GM18502 (cell line): ENCODE results near the gene TBC1D17.

Experiments
- ATAC-seq: cut with Tn5 transposase; IDR thresholded peaks from one replicate; pipeline ENCODE4 v1.9.1; 2021; ENCODE audit warnings: mild to moderate bottlenecking; ENCODE audit not compliant: unreplicated experiment, poor library complexity

The TBC1D17 gene

DNA sequence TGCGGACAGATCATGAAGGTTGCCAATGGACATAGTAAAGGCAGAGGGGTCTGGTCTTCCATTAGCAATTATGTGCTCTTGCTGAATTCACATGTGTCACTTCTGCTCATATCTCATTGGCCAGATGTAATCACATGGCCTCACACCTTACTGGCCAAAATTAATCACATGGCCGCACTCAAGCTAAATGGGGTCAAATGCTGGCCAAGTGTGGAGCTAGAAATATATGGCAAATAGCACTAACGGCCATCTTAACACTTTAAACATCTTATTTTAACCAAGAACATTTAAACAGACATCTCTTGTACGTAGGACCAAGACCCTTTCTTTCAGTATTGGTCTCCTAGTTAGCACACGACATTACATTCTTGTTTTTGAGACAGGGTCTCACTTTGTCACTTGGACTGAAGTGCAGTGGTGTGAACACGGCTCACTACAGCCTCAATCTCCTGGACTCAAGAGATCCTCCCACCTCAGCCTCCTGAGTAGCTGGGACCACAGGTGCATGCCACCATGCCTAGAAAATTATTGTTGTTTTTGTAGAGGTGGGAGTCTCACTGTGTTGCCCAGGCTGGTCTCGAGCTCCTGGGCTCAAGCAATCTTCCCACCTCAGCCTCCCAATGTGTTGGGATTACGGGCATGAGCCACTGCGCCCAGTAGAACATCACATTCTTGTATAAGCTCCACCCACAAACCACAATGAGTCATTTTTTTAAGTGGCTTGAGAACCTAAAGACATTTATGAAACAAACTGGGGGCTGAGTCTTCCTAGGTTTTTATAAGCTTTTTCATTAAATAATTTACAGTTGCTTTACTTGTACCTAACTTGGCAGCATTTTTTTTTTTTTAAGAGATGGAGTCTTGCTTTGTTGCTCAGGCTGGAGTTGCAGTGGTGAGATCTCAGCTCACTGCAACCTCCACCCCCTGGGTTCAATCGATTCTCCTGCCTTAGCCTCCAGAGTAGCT is 29.5 kb upstream of the TBC1D17 start:
- ATAC-seq = no peak

DNA sequence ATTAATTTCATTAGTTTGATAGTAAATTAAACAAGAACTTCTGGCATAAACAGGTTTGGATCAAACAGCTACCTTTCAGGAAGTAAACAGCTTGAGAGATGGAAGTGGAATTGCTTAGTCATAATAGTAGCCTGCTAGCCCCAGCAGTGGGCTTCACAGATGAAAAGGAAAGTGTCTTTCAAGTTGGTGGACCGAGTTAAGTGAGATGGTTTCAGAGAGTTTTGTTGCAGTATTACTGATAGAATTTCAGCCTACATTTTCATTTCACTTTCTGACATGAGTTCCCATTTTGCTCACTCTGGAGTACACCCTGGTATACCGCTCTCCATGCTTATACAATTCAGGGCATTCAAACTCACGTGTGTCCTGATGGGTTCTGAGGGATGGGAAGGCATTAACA is 28.6 kb upstream of the TBC1D17 start:
- ATAC-seq = no peak

DNA sequence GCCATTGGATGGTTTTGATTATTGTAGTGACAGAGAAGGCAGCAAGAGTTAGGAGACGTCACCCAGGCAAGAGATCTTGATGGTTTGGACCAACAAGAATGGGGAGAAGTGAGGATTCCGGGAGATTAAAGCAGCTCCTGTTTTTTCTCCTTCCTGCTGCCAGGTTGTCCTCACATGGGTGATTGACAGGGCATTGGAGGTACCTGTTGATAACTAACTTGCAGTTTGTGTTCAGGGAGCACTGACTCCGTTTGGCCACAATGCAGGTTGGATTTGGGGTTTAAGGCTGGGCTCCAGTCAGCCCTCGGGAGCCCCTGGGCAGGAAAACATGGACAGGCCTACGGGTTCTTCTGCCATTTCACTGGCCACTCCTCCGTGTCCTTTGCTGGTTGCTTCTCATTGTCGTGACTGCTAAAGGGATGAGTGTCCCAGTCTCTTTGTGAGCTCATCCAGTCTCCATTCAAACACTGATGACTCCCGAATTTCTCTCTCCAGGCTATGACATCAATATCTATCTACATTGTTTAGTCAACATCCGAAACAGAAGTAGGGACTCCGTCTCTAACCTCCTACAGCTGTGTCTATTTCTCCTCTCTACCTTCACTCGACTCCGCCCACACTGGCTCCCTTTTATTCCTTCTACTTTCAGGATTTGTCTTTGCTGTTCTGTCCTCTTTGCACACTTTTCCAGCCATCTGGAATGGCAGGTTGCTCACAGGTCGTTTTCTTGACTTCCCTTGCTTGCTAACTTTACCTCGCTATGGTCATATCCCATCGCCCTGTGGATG is 27.9 kb upstream of the TBC1D17 start:
- no peak for ATAC-seq

DNA sequence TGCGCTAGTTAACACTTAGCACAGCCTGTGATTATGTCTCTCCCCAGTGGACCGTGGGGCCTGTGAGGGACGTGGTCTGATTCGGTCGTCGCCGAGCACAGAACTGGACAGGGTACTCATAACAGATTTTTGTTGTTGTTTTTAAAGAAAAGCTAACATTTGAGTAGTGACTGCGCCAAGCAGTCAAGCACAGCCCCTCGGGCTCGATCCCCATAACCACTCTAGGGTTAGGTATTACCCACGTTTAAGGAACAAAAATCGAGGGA is 27.3 kb upstream of the TBC1D17 start:
- ATAC-seq = no peak

DNA sequence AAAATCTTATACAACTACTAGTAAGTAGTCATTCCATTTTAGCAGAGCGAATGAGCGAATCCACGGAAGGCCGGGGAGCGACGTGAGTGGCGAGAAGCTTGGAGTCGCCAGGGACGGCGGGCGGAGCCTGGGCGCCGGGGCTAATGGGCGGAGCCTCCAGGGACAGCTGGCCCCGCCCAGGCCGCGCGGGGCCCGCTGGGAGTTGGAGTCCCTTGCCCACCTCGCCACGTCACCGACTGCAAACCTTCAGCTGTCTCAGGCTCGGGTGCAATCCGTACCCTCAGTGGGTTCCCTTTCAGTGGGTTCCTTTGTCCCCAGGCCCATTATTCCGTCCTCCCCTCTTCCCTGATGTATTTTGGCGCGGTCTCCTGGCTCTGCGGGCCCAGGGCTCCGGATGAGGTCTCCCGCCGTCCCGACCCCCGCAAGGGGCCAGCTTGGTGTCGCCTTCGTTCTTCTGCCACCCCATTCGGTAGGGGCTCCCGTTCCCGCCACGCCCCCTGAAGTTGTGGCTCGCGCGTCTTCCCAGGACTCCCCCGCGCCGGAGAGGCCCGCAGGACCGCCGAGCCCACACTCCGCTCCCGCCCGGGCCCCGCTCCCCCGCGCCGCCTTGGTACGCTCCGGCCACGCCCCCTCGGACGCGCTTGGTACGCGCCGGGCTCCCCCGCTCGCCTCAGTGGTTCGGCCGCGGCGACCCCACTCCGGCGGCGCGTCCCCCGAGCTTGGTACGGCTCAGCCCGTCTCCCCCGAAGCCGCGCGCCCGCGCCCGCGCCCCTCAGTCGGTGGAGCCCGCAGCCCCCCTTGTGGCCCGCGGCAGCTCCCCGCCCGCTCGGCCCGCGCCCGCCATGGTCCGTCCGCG is 26.8 kb upstream of the TBC1D17 start, which contains the start of gene PTOV1:
Gene PTOV1 (plus strand): TSS at position 673 of the 856 bp plus-strand sequence.
- ATAC-seq = peak; percentile 73

DNA sequence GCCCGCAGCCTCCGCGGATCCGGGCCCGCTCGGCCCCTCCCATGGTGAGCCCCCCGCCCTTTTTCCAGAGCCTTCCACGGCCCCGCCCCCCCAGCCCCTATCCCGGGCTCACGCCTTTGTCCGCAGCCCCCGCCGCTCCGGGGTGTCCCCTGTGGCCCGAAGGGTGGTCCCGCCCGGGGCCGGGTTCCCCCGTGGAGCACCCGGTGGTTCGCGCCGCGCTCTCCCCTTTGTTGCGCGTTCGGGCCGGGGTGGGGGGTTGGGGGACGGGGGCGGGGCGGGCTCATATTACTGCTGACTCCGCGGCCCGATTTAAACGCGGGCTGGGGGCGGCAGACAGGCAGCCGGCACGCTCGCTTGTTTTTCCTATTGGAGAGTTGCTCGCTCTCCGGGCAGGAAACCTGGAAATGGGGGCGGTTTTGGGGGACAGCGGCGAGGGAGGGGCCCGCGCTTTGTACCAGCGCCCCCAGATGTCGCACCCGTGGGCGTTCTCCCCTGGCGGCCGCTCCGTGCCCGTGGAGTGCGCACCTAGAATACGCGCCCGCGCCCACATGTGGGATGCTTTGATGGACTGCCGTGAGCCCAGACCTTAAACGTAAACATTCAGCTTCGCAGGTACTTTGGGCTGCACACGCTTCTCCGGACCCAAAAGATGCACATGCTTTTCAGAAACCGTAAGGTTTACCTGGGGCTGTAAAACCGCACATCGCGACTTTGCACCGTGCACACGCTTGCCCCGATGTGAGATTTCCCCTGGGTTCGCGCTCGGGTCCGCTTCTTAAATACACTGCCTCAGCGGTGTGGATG is 25.8 kb upstream of the TBC1D17 start:
- ATAC-seq = no peak

DNA sequence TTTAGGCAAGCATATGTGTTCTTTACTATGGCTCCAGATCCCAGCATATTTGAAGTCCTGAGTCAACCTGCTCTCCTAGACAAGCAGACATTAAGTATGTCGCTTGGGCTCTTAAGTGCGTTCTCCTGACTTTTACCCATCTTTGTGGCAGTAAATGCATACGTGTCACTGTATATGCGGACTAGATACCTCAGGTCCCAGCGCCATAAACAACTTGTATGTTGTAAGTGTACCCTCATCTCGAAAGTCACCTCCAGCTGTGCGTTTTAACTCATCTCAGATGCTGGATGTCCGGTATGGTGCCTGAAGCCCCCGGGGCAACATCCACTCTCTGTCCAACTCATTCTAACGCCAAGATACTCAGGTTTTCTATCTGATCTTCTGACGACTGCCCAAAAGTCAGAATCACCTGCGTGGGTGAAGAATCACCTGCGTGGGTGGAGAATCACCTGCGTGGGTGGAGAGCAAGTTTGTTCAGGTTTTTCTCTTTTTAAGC is 24.8 kb upstream of the TBC1D17 start:
- no peak for ATAC-seq

DNA sequence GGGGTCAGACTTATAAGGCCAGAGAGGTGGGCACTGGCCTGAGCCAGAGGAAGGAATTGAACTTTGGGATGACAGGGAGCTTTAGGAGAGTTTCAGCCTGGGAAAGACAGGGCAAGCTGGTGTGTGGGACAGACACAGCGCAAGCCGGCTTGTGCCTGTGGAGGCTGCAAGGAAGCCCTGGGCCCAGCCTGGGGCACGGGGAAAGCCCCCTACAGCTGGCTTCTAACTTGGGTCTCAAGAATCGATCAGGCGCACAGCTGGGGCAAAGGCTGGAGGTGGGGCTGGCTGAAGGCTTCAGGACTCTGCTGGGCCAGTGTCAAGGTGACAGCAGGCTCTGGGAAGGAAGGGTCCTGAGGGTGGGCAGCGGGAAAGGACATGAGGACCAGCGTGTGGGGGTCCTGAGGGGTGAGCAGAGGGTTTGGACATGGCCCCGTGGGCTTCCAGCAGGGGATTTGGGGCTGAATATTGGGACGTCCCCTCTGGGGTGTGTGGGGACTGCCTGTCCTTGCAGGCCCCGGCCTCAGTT is 23.6 kb upstream of the TBC1D17 start:
- ATAC-seq = no peak

DNA sequence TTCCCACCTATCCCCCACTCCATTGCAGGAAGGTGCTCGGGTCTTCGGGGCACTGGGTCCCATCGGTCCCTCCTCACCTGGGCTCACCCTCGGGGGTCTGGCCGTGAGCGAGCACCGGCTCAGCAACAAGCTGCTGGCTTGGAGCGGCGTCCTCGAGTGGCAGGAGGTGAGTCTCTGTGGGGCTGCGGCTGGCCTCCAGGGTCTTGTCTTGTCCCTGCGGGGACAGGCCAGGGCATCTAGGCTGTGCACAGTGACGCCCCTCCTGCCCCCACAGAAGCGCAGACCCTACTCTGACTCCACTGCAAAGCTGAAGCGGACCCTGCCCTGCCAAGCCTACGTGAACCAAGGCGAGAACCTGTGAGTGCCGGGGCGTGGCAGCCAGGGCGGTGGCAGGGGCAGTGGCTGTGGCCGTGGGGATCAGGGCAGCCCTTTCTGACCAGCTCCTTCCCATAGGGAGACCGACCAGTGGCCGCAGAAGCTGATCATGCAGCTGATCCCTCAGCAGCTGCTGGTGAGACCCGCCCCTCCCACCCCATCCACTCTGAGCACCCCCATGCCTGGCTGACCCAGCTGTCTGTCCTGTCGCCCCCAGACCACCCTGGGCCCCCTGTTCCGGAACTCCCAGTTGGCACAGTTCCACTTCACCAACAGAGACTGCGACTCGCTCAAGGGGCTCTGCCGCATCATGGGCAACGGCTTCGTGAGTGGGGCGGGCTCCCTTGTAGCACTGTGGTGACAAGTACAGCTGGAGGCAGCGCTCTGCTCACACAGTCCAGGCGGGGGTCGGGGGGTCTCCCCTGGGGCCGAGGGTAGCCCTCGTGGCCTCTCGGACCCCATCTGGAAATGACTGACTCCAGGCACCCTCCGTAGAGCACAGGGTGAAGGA is 22.9 kb upstream of the TBC1D17 start:
- no peak for ATAC-seq

DNA sequence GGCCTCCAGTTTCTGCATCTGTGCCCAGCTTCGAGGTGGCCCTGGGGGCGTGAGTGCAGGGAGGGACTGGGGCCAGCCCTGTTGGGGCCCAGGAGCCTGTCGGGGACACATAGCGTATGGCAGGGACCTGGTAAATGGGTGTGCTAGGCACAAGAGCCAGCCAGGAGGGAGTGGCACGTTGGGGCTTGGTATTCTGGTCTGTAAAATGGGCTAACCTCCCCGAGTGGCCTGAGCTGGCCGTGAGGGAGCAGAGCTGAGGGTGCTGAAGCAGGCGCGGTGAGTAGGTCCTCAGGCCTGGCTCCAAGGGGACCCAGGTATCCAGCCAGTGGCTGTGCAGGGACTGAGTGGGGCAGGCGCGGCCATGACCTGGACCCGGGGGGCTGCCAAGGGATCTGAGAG is 22.2 kb upstream of the TBC1D17 start:
- ATAC-seq = no peak

DNA sequence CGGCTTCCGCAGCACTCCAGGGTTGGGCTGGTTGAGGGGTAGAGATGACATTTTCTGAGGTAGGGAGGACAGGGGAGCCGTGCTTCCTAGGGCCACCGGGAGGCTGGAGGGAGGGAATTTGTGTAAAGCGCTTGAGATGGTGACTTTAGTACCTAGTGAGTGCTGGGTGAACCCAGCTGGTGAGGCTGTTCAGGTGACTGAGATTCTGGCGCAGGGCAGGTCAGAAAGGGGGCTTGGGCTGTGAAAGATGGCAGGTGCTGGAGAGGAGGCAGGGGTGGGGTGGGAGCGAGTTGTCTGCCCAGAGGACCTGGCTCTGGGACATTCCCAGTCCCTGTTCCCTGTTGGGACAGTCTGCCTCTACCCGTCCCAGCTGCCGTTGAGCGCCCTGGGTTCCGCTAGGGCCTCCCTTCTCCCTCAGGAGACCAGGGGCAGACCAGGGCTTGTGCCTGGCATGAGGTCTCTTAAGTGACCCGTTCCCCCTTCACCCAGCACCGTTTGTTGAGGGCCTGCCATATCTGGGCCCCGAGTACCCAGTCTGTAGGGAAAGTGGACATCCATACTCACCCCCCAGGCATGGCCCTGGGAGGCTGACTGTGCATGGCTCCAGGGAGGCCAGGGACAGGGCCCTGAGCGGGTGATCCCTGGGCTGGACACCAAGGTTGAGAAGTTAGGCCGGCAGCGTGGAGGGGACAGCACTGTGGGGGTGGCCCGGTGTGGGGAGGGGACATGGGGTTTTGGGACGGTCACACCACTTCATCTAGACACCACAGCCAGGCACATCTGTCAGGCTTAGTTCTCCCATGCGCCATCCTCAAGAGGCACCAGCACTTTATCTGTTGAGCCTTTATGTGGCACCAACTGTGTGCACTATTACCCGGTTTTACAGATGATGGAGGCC is 21.6 kb upstream of the TBC1D17 start:
- ATAC-seq = no peak

DNA sequence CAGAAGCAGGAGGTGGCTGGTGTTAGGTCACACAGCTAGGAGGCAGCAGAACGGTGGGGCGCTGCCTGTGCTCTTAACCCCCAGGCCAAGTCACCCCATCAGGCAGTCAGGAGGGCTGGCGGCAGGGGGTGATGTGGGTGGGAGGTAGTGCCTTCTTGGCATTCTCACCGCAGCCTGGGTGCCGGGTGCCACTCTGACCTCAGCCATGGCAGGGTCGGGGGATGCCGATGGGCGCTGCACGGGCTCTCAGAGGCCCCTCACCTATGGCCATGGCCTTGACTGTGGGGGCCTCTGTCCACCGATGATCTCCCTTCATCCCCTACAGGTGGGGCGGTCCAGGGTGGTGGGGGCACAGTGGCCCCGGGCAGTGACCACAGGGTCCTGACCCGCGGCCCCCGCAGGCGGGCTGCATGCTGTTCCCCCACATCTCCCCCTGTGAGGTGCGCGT is 20.9 kb upstream of the TBC1D17 start:
- no peak for ATAC-seq

DNA sequence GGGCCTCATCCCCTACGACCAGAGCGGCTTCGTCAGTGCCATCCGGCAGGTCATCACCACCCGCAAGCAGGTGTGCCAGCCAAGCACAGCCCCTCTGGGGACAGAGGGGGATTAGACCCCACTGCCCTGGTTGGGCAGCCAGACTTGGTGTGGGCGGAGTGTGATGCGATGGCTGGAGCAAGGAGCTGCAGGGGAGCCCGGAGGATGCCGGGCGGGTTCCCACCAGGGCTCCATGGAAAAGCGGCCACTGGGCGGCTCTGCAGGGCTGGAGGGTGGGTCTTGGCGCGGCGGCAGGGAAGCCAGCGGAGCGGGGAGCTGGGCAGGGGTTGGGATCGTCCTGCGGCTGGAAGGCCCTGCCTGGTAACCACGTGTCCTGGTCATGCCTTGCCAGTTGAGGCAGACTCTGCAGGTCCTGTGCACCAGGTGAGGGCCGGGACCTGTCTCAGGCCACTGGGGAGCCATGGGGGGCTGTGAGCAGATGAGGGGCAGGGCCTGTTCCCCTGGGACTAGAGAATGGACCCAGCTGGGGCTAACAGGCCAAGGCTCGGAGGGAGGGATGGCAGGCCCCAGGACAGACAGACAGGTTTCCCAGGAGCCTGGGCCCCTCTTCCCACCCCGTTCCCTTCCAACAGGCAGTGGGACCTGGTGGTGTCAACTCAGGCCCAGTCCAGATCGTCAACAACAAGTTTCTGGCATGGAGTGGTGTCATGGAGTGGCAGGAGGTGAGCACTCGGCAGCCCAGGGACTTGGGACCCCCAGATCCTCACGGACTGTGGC is 20.3 kb upstream of the TBC1D17 start:
- ATAC-seq = no peak

DNA sequence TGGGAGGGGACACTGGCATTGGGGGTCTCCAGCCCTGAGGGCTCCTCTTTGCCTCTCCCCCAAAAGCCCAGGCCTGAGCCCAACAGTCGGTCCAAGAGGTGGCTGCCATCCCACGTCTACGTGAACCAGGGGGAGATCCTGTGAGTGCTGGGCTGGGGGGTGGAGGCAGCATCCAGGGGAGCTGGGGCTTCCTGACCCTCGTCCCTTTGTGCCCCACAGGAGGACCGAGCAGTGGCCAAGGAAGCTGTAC is 19.7 kb upstream of the TBC1D17 start:
- no peak for ATAC-seq

DNA sequence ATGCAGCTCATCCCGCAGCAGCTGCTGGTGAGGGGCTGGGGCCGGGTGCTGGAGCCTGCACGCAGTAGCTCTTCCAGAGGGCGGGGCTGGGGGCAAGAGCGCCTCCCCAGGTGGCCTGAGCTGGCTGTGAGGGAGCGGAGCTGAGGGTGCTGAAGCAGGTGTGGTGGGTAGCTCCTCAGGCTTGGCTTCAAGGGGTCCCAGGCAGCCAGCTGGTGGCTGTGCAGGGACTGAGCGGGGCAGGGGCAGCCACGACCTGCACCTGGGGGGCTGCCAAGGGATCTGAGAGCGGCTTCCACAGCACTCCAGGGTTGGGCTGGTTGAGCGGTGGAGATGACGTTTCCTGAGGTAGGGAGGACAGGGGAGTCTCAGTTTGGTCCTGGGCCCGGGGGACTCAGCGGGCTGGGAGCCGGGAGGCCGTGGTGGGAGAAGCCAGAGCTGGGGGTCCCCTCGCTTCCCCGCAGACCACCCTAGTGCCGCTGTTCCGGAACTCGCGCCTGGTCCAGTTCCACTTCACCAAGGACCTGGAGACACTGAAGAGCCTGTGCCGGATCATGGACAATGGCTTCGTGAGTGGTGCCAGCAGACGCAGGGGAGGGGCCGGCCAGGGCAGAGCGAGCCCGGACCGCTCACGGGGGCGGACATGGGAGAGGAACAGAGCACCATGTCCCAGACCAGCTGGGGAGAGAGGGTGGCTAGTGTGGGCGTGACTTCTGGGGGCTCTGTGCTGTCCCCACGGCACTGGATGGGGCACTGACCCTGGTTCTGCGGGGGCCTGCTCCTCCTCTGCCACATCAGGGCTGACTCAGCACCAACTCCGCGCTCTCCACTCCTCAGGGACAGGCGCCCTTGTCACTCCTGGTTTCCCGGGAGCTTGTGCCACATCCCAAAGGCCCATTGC is 19.2 kb upstream of the TBC1D17 start:
- ATAC-seq = no peak
